Measurements from ENCODE around the gene MTA3. TPM values are rescaled to one million over a fixed set of nuclear protein-coding genes. Genes with fewer than 3 reads are reported as not detected.

Gene MTA3
- total RNA-seq, 6 experiments from 2014 or later, result 6.3 to 13.0 (median 11.4) TPM

- peaks cover 0 to 6% (median 0%) of the 10 kb centered on the region in 4 donors for H3K36me3 ChIP-seq
- intact Hi-C loops (cut with DNase I), result no loop called here
- ATAC-seq, result no peak
- H3K27me3 ChIP-seq, result no peaks in the 10 kb centered on the region
- H3K9me3 ChIP-seq, result no peaks in the 10 kb centered on the region
- no peak overlapping the region for H3K27ac ChIP-seq
- TF ChIP-seq POLR2A (IDR thresholded peaks at IDR 0.05), result no peak
- no peak for TF ChIP-seq CTCF (IDR thresholded peaks at IDR 0.05)
- 87% methylated on average over 8 of the region's 10 CpGs for WGBS (ENCODE audit: insufficient coverage, low coverage, low lambda C conversion rate, missing lambda C conversion rate)
- H3K4me1 ChIP-seq, result peaks cover 0 to 4% (median 0%) of the 10 kb centered on the region in 4 donors
- H3K4me3 ChIP-seq, result no peak overlapping the region
- no peak for DNase-seq
Measured at GRCh38 chr2:42572297-42573081, 4.1 kb downstream of the MTA3 start.

GRCh38 chr2:42573256-42573655, 4.8 kb downstream of the MTA3 start:
- no peaks in the 10 kb centered on the region for H3K9me3 ChIP-seq
- peaks cover 0 to 4% (median 0%) of the 10 kb centered on the region in 4 donors for H3K4me1 ChIP-seq
- no peaks in the 10 kb centered on the region for H3K27me3 ChIP-seq
- H3K4me3 ChIP-seq, result no peak overlapping the region
- no peak for ATAC-seq
- DNase-seq, result no peak
- H3K36me3 ChIP-seq, result peaks cover 0 to 6% (median 0%) of the 10 kb centered on the region in 4 donors
- intact Hi-C loops (cut with DNase I), result no loop called here
- 89% methylated on average over 1 of the region's 2 CpGs for WGBS (ENCODE audit: insufficient coverage, low coverage, low lambda C conversion rate, missing lambda C conversion rate)
- TF ChIP-seq POLR2A (IDR thresholded peaks at IDR 0.05) (no peak), CTCF (IDR thresholded peaks at IDR 0.05) (no peak)
- no peak overlapping the region for H3K27ac ChIP-seq

- intact Hi-C loops (cut with DNase I), result no loop called here
- no peaks in the 10 kb centered on the region for H3K27me3 ChIP-seq
- TF ChIP-seq CTCF (IDR thresholded peaks at IDR 0.05), result no peak
- no peak for TF ChIP-seq POLR2A (IDR thresholded peaks at IDR 0.05)
Measured at GRCh38 chr2:42575458-42576064, 7.1 kb downstream of the MTA3 start.

GRCh38 chr2:42578621-42579020, 10.2 kb downstream of the MTA3 start:
- WGBS (ENCODE audit: insufficient coverage, low coverage, low lambda C conversion rate, missing lambda C conversion rate), result 97% methylated on average over 2 of the region's 2 CpGs
- Histone ChIP-seq H3K4me1 (no peaks in the 10 kb centered on the region), H3K27ac (no peak overlapping the region), H3K9me3 (no peaks in the 10 kb centered on the region), H3K36me3 (peaks cover 0 to 6% (median 1%) of the 10 kb centered on the region in 4 donors), H3K4me3 (no peak overlapping the region), H3K27me3 (no peaks in the 10 kb centered on the region)
- ATAC-seq, result no peak
- DNase-seq, result no peak
- intact Hi-C loops (cut with DNase I), result no loop called here
- TF ChIP-seq POLR2A (IDR thresholded peaks at IDR 0.05) (no peak), CTCF (IDR thresholded peaks at IDR 0.05) (no peak)

More at GRCh38 chr2:42575458-42576064, 7.1 kb downstream of the MTA3 start:
- peaks cover 0 to 9% (median 3%) of the 10 kb centered on the region in 4 donors for H3K36me3 ChIP-seq
- ATAC-seq, result no peak
- DNase-seq, result no peak
- WGBS (ENCODE audit: insufficient coverage, low coverage, low lambda C conversion rate, missing lambda C conversion rate), result 86% methylated on average over 3 of the region's 3 CpGs
- no peak overlapping the region for H3K4me3 ChIP-seq
- no peaks in the 10 kb centered on the region for H3K4me1 ChIP-seq
- no peak overlapping the region for H3K27ac ChIP-seq
- H3K9me3 ChIP-seq, result no peaks in the 10 kb centered on the region
